ENCODE measurements around the gene PRKCA. TPM values are rescaled to one million over a fixed set of nuclear protein-coding genes. Genes with fewer than 3 reads are reported as not detected.

PRKCA gene
- polyA plus RNA-seq, 2 donors: 1.2 to 1.3 TPM

DNA sequence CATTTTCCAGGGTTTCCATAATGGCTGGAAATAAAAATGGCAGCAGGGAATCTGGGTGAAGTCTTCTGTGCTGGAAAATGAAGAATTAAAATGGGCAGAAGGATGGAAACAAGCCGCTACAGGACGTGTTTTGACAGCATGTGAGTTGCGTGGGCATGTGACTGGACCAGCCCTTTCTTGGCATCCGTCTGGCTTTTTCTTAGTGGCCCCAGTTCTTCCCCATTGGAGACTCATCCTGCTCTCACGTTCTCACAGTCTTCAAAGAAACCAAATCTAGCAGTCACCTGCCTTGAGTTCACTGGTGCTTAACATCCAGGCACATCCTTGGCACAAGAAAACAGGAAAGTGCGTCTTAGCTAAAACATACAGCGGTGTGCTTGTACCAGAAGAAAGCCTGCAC, 352.4 kb downstream of the PRKCA start:
- Histone ChIP-seq H3K36me3 (ENCODE audit: control insufficient read depth in 2 of 2, insufficient read depth in 2 of 2, low read length in 1 of 2) (no peaks in the 10 kb centered on the region), H3K4me1 (ENCODE audit: control insufficient read depth in 2 of 2, insufficient read depth in 2 of 2, low read length in 1 of 2) (peaks cover 0 to 10% of the 10 kb centered on the region in 2 donors), H3K4me3 (ENCODE audit: low read depth in 1 of 2, low read length in 2 of 2) (no peak overlapping the region), H3K27ac (ENCODE audit: low read depth in 2 of 2, low read length in 1 of 2) (peak overlapping the region in 1 of 2 donors; percentile 75), H3K9me3 (ENCODE audit: control insufficient read depth in 2 of 2, insufficient read depth in 1 of 2, low read depth in 1 of 2, low read length in 1 of 2) (no peaks in the 10 kb centered on the region), H3K27me3 (ENCODE audit: control insufficient read depth in 1 of 2, insufficient read depth in 2 of 2, low read length in 2 of 2) (no peaks in the 10 kb centered on the region)
- WGBS, 2 donors: 53 to 63% methylated on average over 7 of the region's 7 CpGs

- 65 to 72% methylated on average over 2 of the region's 2 CpGs for WGBS, 2 donors
- Histone ChIP-seq H3K27ac (ENCODE audit: low read depth in 2 of 2, low read length in 1 of 2) (peak overlapping the region in 1 of 2 donors; percentile 75), H3K4me1 (ENCODE audit: control insufficient read depth in 2 of 2, insufficient read depth in 2 of 2, low read length in 1 of 2) (peaks cover 0 to 10% of the 10 kb centered on the region in 2 donors), H3K36me3 (ENCODE audit: control insufficient read depth in 2 of 2, insufficient read depth in 2 of 2, low read length in 1 of 2) (no peaks in the 10 kb centered on the region), H3K4me3 (ENCODE audit: low read depth in 1 of 2, low read length in 2 of 2) (no peak overlapping the region), H3K27me3 (ENCODE audit: control insufficient read depth in 1 of 2, insufficient read depth in 2 of 2, low read length in 2 of 2) (no peaks in the 10 kb centered on the region), H3K9me3 (ENCODE audit: control insufficient read depth in 2 of 2, insufficient read depth in 1 of 2, low read depth in 1 of 2, low read length in 1 of 2) (no peaks in the 10 kb centered on the region)
Observed at GRCh38 chr17:66655461-66655860, 353.0 kb downstream of the PRKCA start.

DNA sequence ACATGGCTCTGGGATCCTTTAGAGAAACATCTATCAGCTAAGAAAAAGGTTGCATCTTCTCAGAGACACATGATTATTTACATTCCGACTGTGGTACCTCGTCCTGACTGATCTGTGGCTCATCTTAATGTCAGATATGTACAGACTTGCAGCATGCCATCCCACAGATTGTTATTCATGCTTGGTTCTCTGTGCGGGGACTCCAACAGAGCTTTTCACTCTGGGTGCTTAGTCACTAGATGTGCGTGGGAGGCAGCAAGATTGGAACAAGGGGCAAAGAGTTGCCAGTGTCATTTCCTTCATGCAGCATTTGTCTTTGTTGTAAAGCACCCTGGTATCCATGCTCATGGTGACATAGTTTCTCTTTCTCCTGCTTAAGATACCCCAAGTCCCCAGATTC, 353.4 kb downstream of the PRKCA start:
- WGBS, 2 donors: 37 to 53% methylated on average over 4 of the region's 4 CpGs
- peaks cover 0 to 10% of the 10 kb centered on the region in 2 donors for H3K4me1 ChIP-seq (ENCODE audit: control insufficient read depth in 2 of 2, insufficient read depth in 2 of 2, low read length in 1 of 2)
- H3K27ac ChIP-seq (ENCODE audit: low read depth in 2 of 2, low read length in 1 of 2): no peak overlapping the region
- H3K36me3 ChIP-seq (ENCODE audit: control insufficient read depth in 2 of 2, insufficient read depth in 2 of 2, low read length in 1 of 2): no peaks in the 10 kb centered on the region
- H3K9me3 ChIP-seq (ENCODE audit: control insufficient read depth in 2 of 2, insufficient read depth in 1 of 2, low read depth in 1 of 2, low read length in 1 of 2): no peaks in the 10 kb centered on the region
- H3K4me3 ChIP-seq (ENCODE audit: low read depth in 1 of 2, low read length in 2 of 2): no peak overlapping the region
- H3K27me3 ChIP-seq (ENCODE audit: control insufficient read depth in 1 of 2, insufficient read depth in 2 of 2, low read length in 2 of 2): no peaks in the 10 kb centered on the region

DNA sequence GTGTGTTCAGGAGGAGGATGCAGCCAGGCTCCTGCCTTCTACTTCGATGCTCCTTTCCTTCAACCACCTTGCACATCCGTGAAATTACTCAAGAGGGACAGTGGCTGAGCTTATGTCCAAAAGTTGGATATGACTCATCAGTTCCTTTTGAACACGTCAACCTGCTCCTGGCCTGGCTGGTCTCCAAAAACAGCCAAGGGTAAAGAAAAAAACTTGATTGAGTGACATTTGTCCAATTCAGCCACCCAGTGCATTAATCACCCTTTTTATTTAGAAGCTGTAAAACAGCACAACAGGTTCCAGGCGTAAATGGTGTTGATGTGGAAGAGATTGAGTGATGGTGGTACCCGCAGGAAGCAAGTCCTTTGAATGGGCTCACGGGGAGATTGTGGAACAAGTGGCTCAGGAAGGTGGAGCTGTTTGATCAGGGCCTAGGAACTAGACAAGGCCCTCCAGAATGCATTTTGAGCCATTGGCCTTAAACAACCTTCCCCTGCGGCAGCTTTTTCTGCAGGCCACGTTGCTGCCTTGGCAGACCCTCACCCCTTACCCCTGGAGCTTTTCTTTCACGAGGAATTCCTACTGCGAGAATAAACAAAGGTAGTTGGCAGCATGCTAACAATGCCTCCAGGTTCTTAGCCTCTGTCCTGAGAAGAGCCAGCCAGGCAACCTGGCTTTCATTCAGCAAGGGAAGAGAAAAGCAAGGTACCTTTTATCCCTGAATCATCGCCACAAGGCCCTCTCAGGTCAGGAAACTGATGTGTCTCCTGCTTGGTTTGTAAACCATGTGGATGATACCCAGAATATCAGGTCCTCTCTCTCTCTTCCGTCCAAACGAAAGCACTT, 359.2 kb downstream of the PRKCA start:
- Histone ChIP-seq H3K27me3 (ENCODE audit: control insufficient read depth in 1 of 2, insufficient read depth in 2 of 2, low read length in 2 of 2) (no peaks in the 10 kb centered on the region), H3K27ac (ENCODE audit: low read depth in 2 of 2, low read length in 1 of 2) (peak overlapping the region in 1 of 2 donors; percentile 27), H3K4me3 (ENCODE audit: low read depth in 1 of 2, low read length in 2 of 2) (no peak overlapping the region), H3K36me3 (ENCODE audit: control insufficient read depth in 2 of 2, insufficient read depth in 2 of 2, low read length in 1 of 2) (no peaks in the 10 kb centered on the region), H3K4me1 (ENCODE audit: control insufficient read depth in 2 of 2, insufficient read depth in 2 of 2, low read length in 1 of 2) (peaks cover 0 to 6% of the 10 kb centered on the region in 2 donors), H3K9me3 (ENCODE audit: control insufficient read depth in 2 of 2, insufficient read depth in 1 of 2, low read depth in 1 of 2, low read length in 1 of 2) (no peaks in the 10 kb centered on the region)
- WGBS, 2 donors: 48 to 66% methylated on average over 13 of the region's 13 CpGs

GRCh38 chr17:66662496-66662895, 360.1 kb downstream of the PRKCA start:
- Histone ChIP-seq H3K9me3 (ENCODE audit: control insufficient read depth in 2 of 2, insufficient read depth in 1 of 2, low read depth in 1 of 2, low read length in 1 of 2) (no peaks in the 10 kb centered on the region), H3K4me3 (ENCODE audit: low read depth in 1 of 2, low read length in 2 of 2) (no peak overlapping the region), H3K27ac (ENCODE audit: low read depth in 2 of 2, low read length in 1 of 2) (no peak overlapping the region), H3K27me3 (ENCODE audit: control insufficient read depth in 1 of 2, insufficient read depth in 2 of 2, low read length in 2 of 2) (no peaks in the 10 kb centered on the region), H3K4me1 (ENCODE audit: control insufficient read depth in 2 of 2, insufficient read depth in 2 of 2, low read length in 1 of 2) (peaks cover 0 to 6% of the 10 kb centered on the region in 2 donors), H3K36me3 (ENCODE audit: control insufficient read depth in 2 of 2, insufficient read depth in 2 of 2, low read length in 1 of 2) (no peaks in the 10 kb centered on the region)
- WGBS, 2 donors: 78 to 88% methylated on average over 5 of the region's 5 CpGs

DNA sequence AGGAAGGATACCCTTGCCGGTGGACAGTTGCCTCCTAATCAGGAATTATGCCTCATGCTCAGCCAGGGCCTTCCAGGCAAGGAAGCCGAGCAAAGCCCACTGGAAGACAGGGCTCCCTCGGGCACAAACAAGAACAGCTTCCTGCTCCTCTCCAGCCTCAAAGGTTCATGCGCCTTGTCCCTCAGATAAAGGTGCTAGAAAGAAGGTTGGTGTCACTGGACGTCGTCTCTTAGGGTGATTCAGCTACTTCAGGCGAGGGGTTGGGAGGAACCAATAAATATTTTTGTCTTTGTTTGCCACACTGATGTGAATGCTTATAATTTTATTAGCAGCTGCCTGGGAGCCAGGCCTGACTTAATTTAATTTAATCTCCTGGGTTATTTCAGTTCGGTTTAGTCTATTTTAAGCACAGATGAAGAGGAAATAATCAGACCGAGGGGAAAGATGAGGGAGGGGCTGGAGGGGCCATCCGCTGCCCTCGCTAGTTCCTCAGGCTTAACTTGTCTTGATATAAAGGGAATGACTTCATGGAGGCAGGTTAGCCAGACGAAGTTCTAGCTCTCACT, 360.7 kb downstream of the PRKCA start:
- no peaks in the 10 kb centered on the region for H3K9me3 ChIP-seq (ENCODE audit: control insufficient read depth in 2 of 2, insufficient read depth in 1 of 2, low read depth in 1 of 2, low read length in 1 of 2)
- peaks cover 0 to 6% of the 10 kb centered on the region in 2 donors for H3K4me1 ChIP-seq (ENCODE audit: control insufficient read depth in 2 of 2, insufficient read depth in 2 of 2, low read length in 1 of 2)
- no peak overlapping the region for H3K27ac ChIP-seq (ENCODE audit: low read depth in 2 of 2, low read length in 1 of 2)
- no peaks in the 10 kb centered on the region for H3K36me3 ChIP-seq (ENCODE audit: control insufficient read depth in 2 of 2, insufficient read depth in 2 of 2, low read length in 1 of 2)
- no peaks in the 10 kb centered on the region for H3K27me3 ChIP-seq (ENCODE audit: control insufficient read depth in 1 of 2, insufficient read depth in 2 of 2, low read length in 2 of 2)
- no peak overlapping the region for H3K4me3 ChIP-seq (ENCODE audit: low read depth in 1 of 2, low read length in 2 of 2)
- 68 to 69% methylated on average over 12 of the region's 12 CpGs for WGBS, 2 donors

- peaks cover 0 to 6% of the 10 kb centered on the region in 2 donors for H3K4me1 ChIP-seq (ENCODE audit: control insufficient read depth in 2 of 2, insufficient read depth in 2 of 2, low read length in 1 of 2)
- H3K27ac ChIP-seq (ENCODE audit: low read depth in 2 of 2, low read length in 1 of 2): no peak overlapping the region
- no peaks in the 10 kb centered on the region for H3K9me3 ChIP-seq (ENCODE audit: control insufficient read depth in 2 of 2, insufficient read depth in 1 of 2, low read depth in 1 of 2, low read length in 1 of 2)
- no peaks in the 10 kb centered on the region for H3K27me3 ChIP-seq (ENCODE audit: control insufficient read depth in 1 of 2, insufficient read depth in 2 of 2, low read length in 2 of 2)
- WGBS, 2 donors: 94 to 99% methylated on average over 4 of the region's 4 CpGs
- H3K36me3 ChIP-seq (ENCODE audit: control insufficient read depth in 2 of 2, insufficient read depth in 2 of 2, low read length in 1 of 2): no peaks in the 10 kb centered on the region
- no peak overlapping the region for H3K4me3 ChIP-seq (ENCODE audit: low read depth in 1 of 2, low read length in 2 of 2)
Observed at GRCh38 chr17:66664336-66664735, 361.9 kb downstream of the PRKCA start.

GRCh38 chr17:66665194-66665593, 362.8 kb downstream of the PRKCA start:
- 90 to 92% methylated on average over 4 of the region's 4 CpGs for WGBS, 2 donors
- Histone ChIP-seq H3K27ac (ENCODE audit: low read depth in 2 of 2, low read length in 1 of 2) (no peak overlapping the region), H3K4me3 (ENCODE audit: low read depth in 1 of 2, low read length in 2 of 2) (no peak overlapping the region), H3K9me3 (ENCODE audit: control insufficient read depth in 2 of 2, insufficient read depth in 1 of 2, low read depth in 1 of 2, low read length in 1 of 2) (no peaks in the 10 kb centered on the region), H3K36me3 (ENCODE audit: control insufficient read depth in 2 of 2, insufficient read depth in 2 of 2, low read length in 1 of 2) (no peaks in the 10 kb centered on the region), H3K4me1 (ENCODE audit: control insufficient read depth in 2 of 2, insufficient read depth in 2 of 2, low read length in 1 of 2) (peaks cover 0 to 6% of the 10 kb centered on the region in 2 donors), H3K27me3 (ENCODE audit: control insufficient read depth in 1 of 2, insufficient read depth in 2 of 2, low read length in 2 of 2) (no peaks in the 10 kb centered on the region)

- Histone ChIP-seq H3K27ac (ENCODE audit: low read depth in 2 of 2, low read length in 1 of 2) (no peak overlapping the region), H3K9me3 (ENCODE audit: control insufficient read depth in 2 of 2, insufficient read depth in 1 of 2, low read depth in 1 of 2, low read length in 1 of 2) (no peaks in the 10 kb centered on the region), H3K36me3 (ENCODE audit: control insufficient read depth in 2 of 2, insufficient read depth in 2 of 2, low read length in 1 of 2) (no peaks in the 10 kb centered on the region), H3K4me3 (ENCODE audit: low read depth in 1 of 2, low read length in 2 of 2) (no peak overlapping the region), H3K4me1 (ENCODE audit: control insufficient read depth in 2 of 2, insufficient read depth in 2 of 2, low read length in 1 of 2) (peaks cover 0 to 1% of the 10 kb centered on the region in 2 donors), H3K27me3 (ENCODE audit: control insufficient read depth in 1 of 2, insufficient read depth in 2 of 2, low read length in 2 of 2) (no peaks in the 10 kb centered on the region)
- 81 to 90% methylated on average over 5 of the region's 5 CpGs for WGBS, 2 donors
Observed at GRCh38 chr17:66667090-66667489, 364.7 kb downstream of the PRKCA start.
